Coronary artery (tissue), 2 donors: ENCODE measurements around the gene PAK4.
"Not testable (repeated sequence)": the region's sequence is repeated elsewhere in the genome, so short reads cannot be mapped to it uniquely, and the experiment has no call there.

Source experiments
- DNase-seq: peaks from one replicate; pipeline ENCODE4 v3.0.0-alpha.2; 2017; ENCODE audit warnings: low spot score
- H3K27ac ChIP-seq, 2 donors: fragments of 200-600 bp; sonication (generic); one replicate each; pipeline ENCODE4 v1.5.1; 2016 to 2019
- H3K4me3 ChIP-seq: fragments of 200-600 bp; sonication (generic); 2 replicates; pipeline ENCODE4 v1.5.1; 2016; ENCODE audit warnings: mild to moderate bottlenecking, moderate library complexity
- CTCF ChIP-seq: fragments of 200-600 bp; sonication (generic); IDR thresholded peaks from one replicate; pipeline ENCODE4 v1.5.1; 2019; ENCODE audit warnings: antibody characterized with exemption

Gene PAK4

GRCh38 chr19:39139305-39139874 is 13.8 kb downstream of the PAK4 start:
- TF ChIP-seq CTCF, result no peak
- peak overlapping the region in 1 of 2 donors; percentile 31 for H3K27ac ChIP-seq
- DNase-seq, result no peak
- no peak overlapping the region for H3K4me3 ChIP-seq

GRCh38 chr19:39139971-39140453 is 14.4 kb downstream of the PAK4 start:
- no peak for DNase-seq
- TF ChIP-seq CTCF, result no peak
- Histone ChIP-seq H3K27ac (peak overlapping the region in 1 of 2 donors; percentile 31), H3K4me3 (no peak overlapping the region)

GRCh38 chr19:39140594-39140993 is 15.0 kb downstream of the PAK4 start:
- no peak for DNase-seq
- no peak for TF ChIP-seq CTCF
- Histone ChIP-seq H3K27ac (no peak overlapping the region), H3K4me3 (no peak overlapping the region)

GRCh38 chr19:39141929-39142328 is 16.3 kb downstream of the PAK4 start:
- H3K4me3 ChIP-seq, result no peak overlapping the region
- H3K27ac ChIP-seq, result no peak overlapping the region
- DNase-seq, result no peak
- no peak for TF ChIP-seq CTCF

- TF ChIP-seq CTCF, result no peak
- DNase-seq, result no peak
- Histone ChIP-seq H3K27ac (no peak overlapping the region), H3K4me3 (no peak overlapping the region)
These were observed 17.0 kb downstream of the PAK4 start for GRCh38 chr19:39142630-39143029.

- peak overlapping the region in 1 of 2 donors; percentile 73 for H3K27ac ChIP-seq
- not testable (repeated sequence) for DNase-seq, H3K4me3 ChIP-seq
These were observed 18.2 kb downstream of the PAK4 start for GRCh38 chr19:39143757-39144289.

- Histone ChIP-seq H3K27ac (peak overlapping the region in 1 of 2 donors; percentile 73), H3K4me3 (peak overlapping the region; percentile 50)
- TF ChIP-seq CTCF, result no peak
- no peak for DNase-seq
These were observed 18.9 kb downstream of the PAK4 start for GRCh38 chr19:39144290-39145071.
